Type B pancreatic cell (in vitro differentiated cells): Measurements from ENCODE around the gene SEPTIN2. TPM values are rescaled to one million over a fixed set of nuclear protein-coding genes. Genes with fewer than 3 reads are reported as not detected.
"Not testable (repeated sequence)": the region's sequence is repeated elsewhere in the genome, so short reads cannot be mapped to it uniquely, and the experiment has no call there.

Source experiments
- DNase-seq: peaks from one replicate; pipeline ENCODE4 v3.0.0; 2021; ENCODE audit warnings: mixed read lengths; ENCODE audit not compliant: unreplicated experiment; ENCODE audit errors: extremely low spot score
- H3K27ac Mint-ChIP-seq: 2 replicates; pipeline ENCODE4 v1.8.0; 2021; ENCODE audit warnings: mild to moderate bottlenecking, mixed read lengths
- H3K27me3 Mint-ChIP-seq: 2 replicates; pipeline ENCODE4 v1.8.0; 2021; ENCODE audit warnings: mixed read lengths
- H3K36me3 Mint-ChIP-seq: 2 replicates; pipeline ENCODE4 v1.8.0; 2021; ENCODE audit warnings: mixed read lengths
- H3K4me1 Mint-ChIP-seq: one replicate; pipeline ENCODE4 v1.8.0; 2021; ENCODE audit warnings: mixed read lengths; ENCODE audit not compliant: unreplicated experiment
- H3K4me3 Mint-ChIP-seq: 2 replicates; pipeline ENCODE4 v1.8.0; 2021; ENCODE audit warnings: mild to moderate bottlenecking, mixed read lengths
- H3K9me3 Mint-ChIP-seq: 2 replicates; pipeline ENCODE4 v1.8.0; 2021; ENCODE audit warnings: mixed read lengths
- total RNA-seq: library from RNA; stranded (reverse); gene quantifications from 2 replicates; pipeline ENCODE4 v1.2.1, GENCODE V29; 2021; ENCODE audit warnings: low replicate concordance
- TF ChIP-seq, protein P1 (sequence below): fragments of 200-600 bp; sonication (generic); conservative IDR thresholded peaks from 2 replicates; pipeline ENCODE4 v1.5.0; 2021; ENCODE audit warnings: antibody characterized with exemption, mild to moderate bottlenecking

Gene SEPTIN2
- total RNA-seq, 1 donor from 2014 or later = 425 TPM

- TF ChIP-seq, protein P1, sequence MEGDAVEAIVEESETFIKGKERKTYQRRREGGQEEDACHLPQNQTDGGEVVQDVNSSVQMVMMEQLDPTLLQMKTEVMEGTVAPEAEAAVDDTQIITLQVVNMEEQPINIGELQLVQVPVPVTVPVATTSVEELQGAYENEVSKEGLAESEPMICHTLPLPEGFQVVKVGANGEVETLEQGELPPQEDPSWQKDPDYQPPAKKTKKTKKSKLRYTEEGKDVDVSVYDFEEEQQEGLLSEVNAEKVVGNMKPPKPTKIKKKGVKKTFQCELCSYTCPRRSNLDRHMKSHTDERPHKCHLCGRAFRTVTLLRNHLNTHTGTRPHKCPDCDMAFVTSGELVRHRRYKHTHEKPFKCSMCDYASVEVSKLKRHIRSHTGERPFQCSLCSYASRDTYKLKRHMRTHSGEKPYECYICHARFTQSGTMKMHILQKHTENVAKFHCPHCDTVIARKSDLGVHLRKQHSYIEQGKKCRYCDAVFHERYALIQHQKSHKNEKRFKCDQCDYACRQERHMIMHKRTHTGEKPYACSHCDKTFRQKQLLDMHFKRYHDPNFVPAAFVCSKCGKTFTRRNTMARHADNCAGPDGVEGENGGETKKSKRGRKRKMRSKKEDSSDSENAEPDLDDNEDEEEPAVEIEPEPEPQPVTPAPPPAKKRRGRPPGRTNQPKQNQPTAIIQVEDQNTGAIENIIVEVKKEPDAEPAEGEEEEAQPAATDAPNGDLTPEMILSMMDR = no peak
Observed at GRCh38 chr2:241381872-241382271, 66.1 kb downstream of the SEPTIN2 start.

GRCh38 chr2:241385450-241385849 is 69.7 kb downstream of the SEPTIN2 start:
- H3K4me3 Mint-ChIP-seq = not testable (repeated sequence)

More at GRCh38 chr2:241381872-241382271, 66.1 kb downstream of the SEPTIN2 start:
- H3K27ac Mint-ChIP-seq = no peak overlapping the region
- peaks cover 26% of the 10 kb centered on the region for H3K36me3 Mint-ChIP-seq
- H3K9me3 Mint-ChIP-seq = no peaks in the 10 kb centered on the region
- H3K4me3 Mint-ChIP-seq = no peak overlapping the region
- no peaks in the 10 kb centered on the region for H3K27me3 Mint-ChIP-seq
- peaks cover 16% of the 10 kb centered on the region for H3K4me1 Mint-ChIP-seq
- no peak for DNase-seq

DNA sequence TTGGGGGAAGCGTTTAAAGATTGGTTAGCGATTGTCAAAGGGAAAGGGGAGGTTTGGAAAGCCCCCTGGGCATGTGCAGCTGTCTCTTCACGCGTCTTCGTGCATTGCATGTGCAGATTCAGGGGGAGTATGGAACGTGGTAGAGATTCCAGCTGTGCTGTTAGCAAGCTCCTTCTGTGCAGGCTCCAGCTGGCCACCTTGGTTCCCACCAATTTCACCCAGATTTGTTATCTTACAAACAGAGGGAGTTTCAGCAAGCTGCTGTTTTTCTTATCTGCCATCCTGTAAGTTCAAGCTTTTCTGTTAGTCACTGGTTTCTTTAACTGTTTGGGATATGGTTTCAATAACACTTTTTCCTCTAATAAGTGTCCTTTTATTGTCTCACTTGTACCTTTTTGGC is 70.8 kb downstream of the SEPTIN2 start:
- H3K4me3 Mint-ChIP-seq = no peak overlapping the region
- no peak overlapping the region for H3K27ac Mint-ChIP-seq
- H3K27me3 Mint-ChIP-seq = no peaks in the 10 kb centered on the region
- TF ChIP-seq, protein P1 = no peak
- no peaks in the 10 kb centered on the region for H3K4me1 Mint-ChIP-seq
- peaks cover 36% of the 10 kb centered on the region for H3K36me3 Mint-ChIP-seq
- no peaks in the 10 kb centered on the region for H3K9me3 Mint-ChIP-seq
- no peak for DNase-seq

More at GRCh38 chr2:241385450-241385849, 69.7 kb downstream of the SEPTIN2 start:
- H3K4me1 Mint-ChIP-seq, H3K27ac Mint-ChIP-seq, DNase-seq, H3K27me3 Mint-ChIP-seq, H3K9me3 Mint-ChIP-seq: not testable (repeated sequence)
- peaks cover 36% of the 10 kb centered on the region for H3K36me3 Mint-ChIP-seq

GRCh38 chr2:241389697-241390096 is 74.0 kb downstream of the SEPTIN2 start:
- Mint-ChIP-seq H3K27me3 (no peaks in the 10 kb centered on the region), H3K4me1 (no peaks in the 10 kb centered on the region), H3K9me3 (no peaks in the 10 kb centered on the region), H3K27ac (no peak overlapping the region), H3K36me3 (peaks cover 26% of the 10 kb centered on the region), H3K4me3 (no peak overlapping the region)
- TF ChIP-seq, protein P1 = no peak
- DNase-seq = no peak

- DNase-seq = no peak
- H3K4me1 Mint-ChIP-seq = no peaks in the 10 kb centered on the region
- H3K9me3 Mint-ChIP-seq = no peaks in the 10 kb centered on the region
- no peaks in the 10 kb centered on the region for H3K27me3 Mint-ChIP-seq
- no peak overlapping the region for H3K4me3 Mint-ChIP-seq
- TF ChIP-seq, protein P1 = no peak
- peaks cover 31% of the 10 kb centered on the region for H3K36me3 Mint-ChIP-seq
- no peak overlapping the region for H3K27ac Mint-ChIP-seq
Observed at GRCh38 chr2:241390301-241391206, 74.8 kb downstream of the SEPTIN2 start.
